Kidney (tissue), 14 donors: Measurements from ENCODE around the gene MDH2. TPM values are rescaled to one million over a fixed set of nuclear protein-coding genes. Genes with fewer than 3 reads are reported as not detected.
A peak's percentile ranks its signal among the peaks of the same experiment; 100 is the strongest.
"Not testable (repeated sequence)": the region's sequence is repeated elsewhere in the genome, so short reads cannot be mapped to it uniquely, and the experiment has no call there.

Source experiments
- DNase-seq, 5 donors: peaks; one replicate each; pipeline ENCODE4 v3.0.0-alpha.2; 2013 to 2020
- FAIRE-seq: peaks from 2 replicates; lab custom pipeline; 2012; peaks lifted over from hg19 to GRCh38; lab: Jason Lieb, UNC
- H3K27ac ChIP-seq, 2 donors: one replicate each; pipeline ENCODE4 v1.7.0; 2013; ENCODE audit warnings: low read depth in 2 of 2, low read length in 2 of 2, inconsistent platforms in 1 of 2
- H3K27me3 ChIP-seq: one replicate; pipeline ENCODE4 v1.7.1; 2013; ENCODE audit warnings: low read length, inconsistent platforms; ENCODE audit not compliant: control insufficient read depth, insufficient read depth
- H3K36me3 ChIP-seq, 3 donors: one replicate each; pipeline versions ENCODE4 v1.7.0 to v1.7.1; 2013; ENCODE audit warnings: low read length in 3 of 3, control low read depth in 1 of 3, inconsistent platforms in 1 of 3; ENCODE audit not compliant: insufficient read depth in 3 of 3, control insufficient read depth in 2 of 3
- H3K4me1 ChIP-seq, 3 donors: one replicate each; pipeline versions ENCODE4 v1.7.0 to v1.7.1; 2013; ENCODE audit warnings: low read length in 3 of 3, inconsistent platforms in 1 of 3, low read depth in 1 of 3; ENCODE audit not compliant: control insufficient read depth in 2 of 3, insufficient read depth in 2 of 3
- H3K4me3 ChIP-seq, 3 donors: one replicate each; pipeline versions ENCODE4 v1.7.0 to v1.8.1; 2013; ENCODE audit warnings: low read length in 3 of 3, control low read depth in 1 of 3, inconsistent platforms in 1 of 3
- H3K9ac ChIP-seq, 3 donors: one replicate each; pipeline versions ENCODE4 v1.7.0 to v1.7.1; 2013; ENCODE audit warnings: low read length in 3 of 3, control low read depth in 1 of 3, inconsistent platforms in 1 of 3
- H3K9me3 ChIP-seq, 3 donors: one replicate each; pipeline versions ENCODE4 v1.7.0 to v1.7.1; 2013; ENCODE audit warnings: low read length in 3 of 3, control low read depth in 1 of 3, inconsistent platforms in 1 of 3; ENCODE audit not compliant: control insufficient read depth in 2 of 3, insufficient read depth in 1 of 3
- CTCF ChIP-seq: IDR thresholded peaks from 3 replicates; pipeline ENCODE4 v1.5.1; 2012; ENCODE audit warnings: mild to moderate bottlenecking, moderate library complexity, borderline replicate concordance; ENCODE audit not compliant: insufficient read depth; ENCODE audit errors: extremely low read depth
- intact Hi-C: fragments of 100-400 bp; cut with DNase I; formaldehyde crosslinking; loops from one replicate; pipeline ENCODE4 v1.11.1; 2022
- polyA plus RNA-seq: library from polyadenylated mRNA; stranded (reverse); fragments of 350-450 nt; fragmentation: Illumina TruSeq; extraction: RNeasy Lipid Tissue Mini Kit (QIAGEN cat#74804); gene quantifications from one replicate; pipeline ENCODE4 v1.2.3, GENCODE V29; 2014; ENCODE audit warnings: low read depth, low replicate concordance; ENCODE audit not compliant: insufficient read depth
- total RNA-seq: library from RNA; stranded (reverse); fragmentation: NEBNext Ultra II Directional; extraction: Animal tissue kit (Norgen Biotek cat#: 25700); gene quantifications from one replicate; pipeline ENCODE4 v1.2.1, GENCODE V29; 2021
- donor health status: control.
- donor health status: control.
- donor health status: control.
- donor health status: control.
- donor health status: control.
- donor health status: DM: yes; HTN: yes; CAD: no.
- donor health status: Normal renal cell carcinoma (clear cell type).

The MDH2 gene
- total and polyA plus RNA-seq, 2 donors from 2014 or later, result 130 to 233 TPM

- H3K36me3 ChIP-seq, result peaks cover 0 to 5% (median 2%) of the 10 kb centered on the region in 3 donors
- intact Hi-C loops, result loop anchor here (10.0 kb wide), 1 partner anchor 152 kb away; no protein-coding TSS in a partner anchor
- no peaks in the 10 kb centered on the region for H3K4me1 ChIP-seq
- DNase-seq, result no peak
- no peak overlapping the region for H3K9ac ChIP-seq
- H3K9me3 ChIP-seq, result no peaks in the 10 kb centered on the region
- no peak for TF ChIP-seq CTCF
- H3K27ac ChIP-seq, result no peak overlapping the region
- no peak overlapping the region for H3K4me3 ChIP-seq
- H3K27me3 ChIP-seq, result no peaks in the 10 kb centered on the region
- FAIRE-seq, result peak; percentile 55
Observed at GRCh38 chr7:76016191-76016947, 31.5 kb upstream of the MDH2 start.

GRCh38 chr7:76018520-76018919 is 29.4 kb upstream of the MDH2 start:
- not testable (repeated sequence) for H3K9me3 ChIP-seq, H3K4me1 ChIP-seq, H3K27ac ChIP-seq, H3K27me3 ChIP-seq, FAIRE-seq, H3K4me3 ChIP-seq, DNase-seq, H3K9ac ChIP-seq
- H3K36me3 ChIP-seq, result peaks cover 0 to 11% (median 8%) of the 10 kb centered on the region in 3 donors
- intact Hi-C loops, result loop anchor here (10.0 kb wide), 1 partner anchor 154 kb away; no protein-coding TSS in a partner anchor

GRCh38 chr7:76020031-76020714 is 27.7 kb upstream of the MDH2 start:
- Histone ChIP-seq H3K9me3 (no peaks in the 10 kb centered on the region), H3K9ac (no peak overlapping the region), H3K4me1 (no peaks in the 10 kb centered on the region), H3K4me3 (no peak overlapping the region), H3K27ac (no peak overlapping the region), H3K36me3 (peaks cover 0 to 11% (median 8%) of the 10 kb centered on the region in 3 donors), H3K27me3 (no peaks in the 10 kb centered on the region)
- DNase-seq, result peak; percentile 64 to 84 (median 72)
- no peak for FAIRE-seq
- peak; percentile 90 for TF ChIP-seq CTCF
- intact Hi-C loops, result no loop called here
